Smooth muscle cell (in vitro differentiated cells): ENCODE data around the gene RGS3. TPM values are rescaled to one million over a fixed set of nuclear protein-coding genes. Genes with fewer than 3 reads are reported as not detected.

Experiments used
- DNase-seq: peaks from one replicate; lab custom pipeline; 2025; ENCODE audit not compliant: unreplicated experiment; lab: John Stamatoyannopoulos, UW
- H2AFZ ChIP-seq: fragments of 200-600 bp; sonication (generic); 2 replicates; pipeline ENCODE4 v1.6.0; 2016; ENCODE audit warnings: antibody characterized with exemption, low read depth, mild to moderate bottlenecking
- H3F3A ChIP-seq: fragments of 200-600 bp; sonication (generic); 2 replicates; pipeline ENCODE4 v1.6.0; 2017; ENCODE audit warnings: antibody characterized with exemption, low read depth
- H3K27ac ChIP-seq: fragments of 200-600 bp; sonication (generic); 2 replicates; pipeline ENCODE4 v1.5.1; 2016; ENCODE audit warnings: low read depth, mild to moderate bottlenecking
- H3K27me3 ChIP-seq: fragments of 200-600 bp; sonication (generic); 2 replicates; pipeline ENCODE4 v1.6.1; 2016; ENCODE audit warnings: low read depth, mild to moderate bottlenecking
- H3K36me3 ChIP-seq: fragments of 200-600 bp; sonication (generic); 2 replicates; pipeline ENCODE4 v1.5.1; 2016; ENCODE audit warnings: low read depth
- H3K4me1 ChIP-seq: fragments of 200-600 bp; sonication (generic); 2 replicates; pipeline ENCODE4 v1.5.1; 2016; ENCODE audit warnings: low read depth
- H3K4me2 ChIP-seq: fragments of 200-600 bp; sonication (generic); 2 replicates; pipeline ENCODE4 v1.6.0; 2016; ENCODE audit warnings: mild to moderate bottlenecking
- H3K4me3 ChIP-seq: fragments of 200-600 bp; sonication (generic); 2 replicates; pipeline ENCODE4 v1.5.1; 2016; ENCODE audit warnings: mild to moderate bottlenecking
- H3K79me2 ChIP-seq: fragments of 200-600 bp; sonication (generic); 2 replicates; pipeline ENCODE4 v1.6.0; 2016; ENCODE audit warnings: low read depth, mild to moderate bottlenecking
- H3K9ac ChIP-seq: fragments of 200-600 bp; sonication (generic); 2 replicates; pipeline ENCODE4 v1.6.0; 2016; ENCODE audit warnings: low read depth
- H3K9me3 ChIP-seq: fragments of 200-600 bp; sonication (generic); replicated peaks from 2 replicates; pipeline ENCODE4 v1.5.1; 2016; ENCODE audit warnings: low read depth
- H4K20me1 ChIP-seq: fragments of 200-600 bp; sonication (generic); 2 replicates; pipeline ENCODE4 v1.6.0; 2016; ENCODE audit warnings: low read depth
- WGBS: methylation state at CpG from one replicate; pipeline ENCODE4 v1.1.7; 2016; ENCODE audit warnings: low lambda C conversion rate; 5-methylcytosine and 5-hydroxymethylcytosine counted together
- polyA plus RNA-seq: library from polyadenylated mRNA; unstranded; fragments of >200 nt; fragmentation: Nextera tagmentation; extraction: Ambion mirVana; gene quantifications from 2 replicates; pipeline ENCODE4 v1.2.1, GENCODE V29; 2016
- total RNA-seq: library from RNA; depleted of rRNA; stranded (reverse); fragments of >200 nt; gene quantifications from 2 replicates; pipeline ENCODE4 v1.2.3, GENCODE V29; 2014
- TF ChIP-seq, protein P1 (sequence below): fragments of 200-600 bp; sonication (generic); IDR thresholded peaks from 2 replicates; pipeline ENCODE4 v1.5.1; 2017; ENCODE audit warnings: borderline replicate concordance, mild to moderate bottlenecking, antibody characterized with exemption; ENCODE audit not compliant: insufficient read depth, poor library complexity, severe bottlenecking

Gene RGS3
- total and polyA plus RNA-seq, 2 experiments from 2014 or later = 43.8 to 108 TPM

- no peaks in the 10 kb centered on the region for H3K36me3 ChIP-seq
- TF ChIP-seq, protein P1, sequence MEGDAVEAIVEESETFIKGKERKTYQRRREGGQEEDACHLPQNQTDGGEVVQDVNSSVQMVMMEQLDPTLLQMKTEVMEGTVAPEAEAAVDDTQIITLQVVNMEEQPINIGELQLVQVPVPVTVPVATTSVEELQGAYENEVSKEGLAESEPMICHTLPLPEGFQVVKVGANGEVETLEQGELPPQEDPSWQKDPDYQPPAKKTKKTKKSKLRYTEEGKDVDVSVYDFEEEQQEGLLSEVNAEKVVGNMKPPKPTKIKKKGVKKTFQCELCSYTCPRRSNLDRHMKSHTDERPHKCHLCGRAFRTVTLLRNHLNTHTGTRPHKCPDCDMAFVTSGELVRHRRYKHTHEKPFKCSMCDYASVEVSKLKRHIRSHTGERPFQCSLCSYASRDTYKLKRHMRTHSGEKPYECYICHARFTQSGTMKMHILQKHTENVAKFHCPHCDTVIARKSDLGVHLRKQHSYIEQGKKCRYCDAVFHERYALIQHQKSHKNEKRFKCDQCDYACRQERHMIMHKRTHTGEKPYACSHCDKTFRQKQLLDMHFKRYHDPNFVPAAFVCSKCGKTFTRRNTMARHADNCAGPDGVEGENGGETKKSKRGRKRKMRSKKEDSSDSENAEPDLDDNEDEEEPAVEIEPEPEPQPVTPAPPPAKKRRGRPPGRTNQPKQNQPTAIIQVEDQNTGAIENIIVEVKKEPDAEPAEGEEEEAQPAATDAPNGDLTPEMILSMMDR = no peak
- H3K4me3 ChIP-seq = no peak overlapping the region
- no peaks in the 10 kb centered on the region for H3K27me3 ChIP-seq
- no peak overlapping the region for H3K27ac ChIP-seq
- H3K79me2 ChIP-seq = no peaks in the 10 kb centered on the region
- no peaks in the 10 kb centered on the region for H3K9me3 ChIP-seq
- no peak overlapping the region for H3K9ac ChIP-seq
- WGBS = 87% methylated on average over 7 of the region's 7 CpGs
- H3K4me1 ChIP-seq = peaks cover 7% of the 10 kb centered on the region
- H3F3A ChIP-seq = peaks cover 4% of the 10 kb centered on the region
- no peaks in the 10 kb centered on the region for H4K20me1 ChIP-seq
- no peak for DNase-seq
- no peak overlapping the region for H3K4me2 ChIP-seq
- no peak overlapping the region for H2AFZ ChIP-seq
These were observed 78.5 kb downstream of the RGS3 start for GRCh38 chr9:113542006-113542405.

GRCh38 chr9:113542741-113543140 lies 79.2 kb downstream of the RGS3 start:
- no peaks in the 10 kb centered on the region for H3K27me3 ChIP-seq
- H3F3A ChIP-seq = peaks cover 10% of the 10 kb centered on the region
- H3K9ac ChIP-seq = no peak overlapping the region
- no peak overlapping the region for H3K4me2 ChIP-seq
- no peaks in the 10 kb centered on the region for H3K9me3 ChIP-seq
- DNase-seq = no peak
- peaks cover 8% of the 10 kb centered on the region for H3K4me1 ChIP-seq
- 57% methylated on average over 5 of the region's 5 CpGs for WGBS
- H3K36me3 ChIP-seq = no peaks in the 10 kb centered on the region
- H4K20me1 ChIP-seq = no peaks in the 10 kb centered on the region
- no peaks in the 10 kb centered on the region for H3K79me2 ChIP-seq
- H3K27ac ChIP-seq = no peak overlapping the region
- no peak overlapping the region for H2AFZ ChIP-seq
- no peak overlapping the region for H3K4me3 ChIP-seq
- TF ChIP-seq, protein P1 = no peak

- no peak for DNase-seq
- Histone ChIP-seq H3K79me2 (no peaks in the 10 kb centered on the region), H3K4me3 (no peak overlapping the region), H2AFZ (no peak overlapping the region), H3K36me3 (no peaks in the 10 kb centered on the region), H3K27me3 (no peaks in the 10 kb centered on the region), H4K20me1 (no peaks in the 10 kb centered on the region), H3K4me2 (no peak overlapping the region), H3F3A (peaks cover 11% of the 10 kb centered on the region), H3K27ac (no peak overlapping the region), H3K9ac (no peak overlapping the region), H3K4me1 (peaks cover 15% of the 10 kb centered on the region), H3K9me3 (no peaks in the 10 kb centered on the region)
- TF ChIP-seq, protein P1 = no peak
- WGBS = 88% methylated on average over 10 of the region's 10 CpGs
These were observed 79.9 kb downstream of the RGS3 start for GRCh38 chr9:113543296-113543981.

- no peak overlapping the region for H2AFZ ChIP-seq
- no peak overlapping the region for H3K27ac ChIP-seq
- no peak for DNase-seq
- no peaks in the 10 kb centered on the region for H3K27me3 ChIP-seq
- TF ChIP-seq, protein P1 = no peak
- WGBS = 67% methylated on average over 3 of the region's 3 CpGs
- H4K20me1 ChIP-seq = no peaks in the 10 kb centered on the region
- H3K4me1 ChIP-seq = peaks cover 20% of the 10 kb centered on the region
- H3F3A ChIP-seq = peaks cover 12% of the 10 kb centered on the region
- H3K9me3 ChIP-seq = no peaks in the 10 kb centered on the region
- H3K4me2 ChIP-seq = no peak overlapping the region
- H3K79me2 ChIP-seq = no peaks in the 10 kb centered on the region
- H3K9ac ChIP-seq = no peak overlapping the region
- H3K4me3 ChIP-seq = no peak overlapping the region
- H3K36me3 ChIP-seq = no peaks in the 10 kb centered on the region
These were observed 80.4 kb downstream of the RGS3 start for GRCh38 chr9:113543982-113544303.
